Iris pigment epithelial cell (primary cell): Measurements from ENCODE around the gene TEX19.
"Not testable (repeated sequence)": the region's sequence is repeated elsewhere in the genome, so short reads cannot be mapped to it uniquely, and the experiment has no call there.

ENCODE experiments used
- DNase-seq: peaks from one replicate; pipeline ENCODE4 v3.0.0-alpha.2; 2011; ENCODE audit warnings: low read depth

The TEX19 gene

DNA sequence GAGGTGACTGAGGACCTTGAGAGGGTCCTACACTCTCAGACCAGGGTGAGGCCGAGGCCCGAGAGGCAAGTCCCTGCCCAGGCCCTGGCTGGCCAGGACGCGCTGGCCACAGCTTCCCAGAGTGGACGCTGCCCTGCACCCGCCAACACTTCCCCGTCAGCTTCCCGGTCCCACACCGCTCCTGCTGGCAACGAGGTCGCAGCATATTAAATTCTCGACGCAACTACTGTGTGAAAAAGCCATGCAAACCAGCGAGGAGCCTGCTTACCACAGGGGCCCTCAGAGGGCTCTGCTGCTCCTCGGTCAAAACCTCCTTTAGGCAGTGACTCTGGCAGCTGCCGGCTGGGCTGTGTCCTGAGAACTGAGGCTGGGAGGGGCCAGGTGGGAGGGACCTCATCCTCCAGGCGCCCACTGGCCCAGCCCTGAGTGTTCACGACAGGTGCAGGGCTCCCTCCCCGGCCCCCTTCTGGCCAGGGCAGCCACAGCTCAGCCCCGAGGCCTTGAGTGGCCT lies 2.1 kb upstream of the TEX19 start:
- DNase-seq = no peak

- no peak for DNase-seq
These were observed 1.7 kb upstream of the TEX19 start for GRCh38 chr17:82357394-82357793.

- DNase-seq = not testable (repeated sequence)
These were observed 516 bp downstream of the TEX19 start for GRCh38 chr17:82359451-82360074.

DNA sequence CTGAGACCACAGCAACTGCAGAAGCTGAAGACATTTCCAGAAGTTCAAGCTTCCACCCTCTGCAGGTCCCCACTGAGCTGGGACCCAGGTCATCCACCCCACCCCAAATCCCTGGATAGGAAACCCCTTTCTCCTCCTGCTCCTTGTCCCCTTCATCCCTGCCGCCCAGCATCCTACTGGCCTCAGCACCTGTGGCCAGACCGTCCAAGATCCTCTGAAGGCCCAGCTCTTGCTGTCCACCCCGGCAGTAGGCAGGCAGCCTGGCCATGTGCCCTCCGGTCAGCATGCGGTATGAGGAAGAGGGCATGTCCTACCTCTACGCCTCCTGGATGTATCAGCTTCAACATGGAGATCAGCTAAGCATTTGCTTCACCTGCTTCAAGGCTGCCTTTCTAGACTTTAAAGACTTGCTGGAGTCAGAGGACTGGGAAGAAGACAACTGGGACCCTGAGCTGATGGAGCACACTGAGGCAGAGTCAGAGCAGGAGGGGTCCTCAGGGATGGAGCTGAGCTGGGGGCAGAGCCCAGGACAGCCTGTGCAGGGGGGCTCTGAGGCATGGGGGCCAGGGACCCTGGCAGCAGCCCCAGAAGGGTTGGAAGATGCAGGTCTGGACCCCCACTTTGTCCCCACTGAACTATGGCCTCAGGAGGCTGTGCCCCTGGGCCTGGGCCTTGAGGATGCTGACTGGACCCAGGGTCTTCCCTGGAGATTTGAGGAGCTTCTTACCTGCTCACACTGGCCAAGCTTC lies 3.0 kb downstream of the TEX19 start:
- no peak for DNase-seq

DNA sequence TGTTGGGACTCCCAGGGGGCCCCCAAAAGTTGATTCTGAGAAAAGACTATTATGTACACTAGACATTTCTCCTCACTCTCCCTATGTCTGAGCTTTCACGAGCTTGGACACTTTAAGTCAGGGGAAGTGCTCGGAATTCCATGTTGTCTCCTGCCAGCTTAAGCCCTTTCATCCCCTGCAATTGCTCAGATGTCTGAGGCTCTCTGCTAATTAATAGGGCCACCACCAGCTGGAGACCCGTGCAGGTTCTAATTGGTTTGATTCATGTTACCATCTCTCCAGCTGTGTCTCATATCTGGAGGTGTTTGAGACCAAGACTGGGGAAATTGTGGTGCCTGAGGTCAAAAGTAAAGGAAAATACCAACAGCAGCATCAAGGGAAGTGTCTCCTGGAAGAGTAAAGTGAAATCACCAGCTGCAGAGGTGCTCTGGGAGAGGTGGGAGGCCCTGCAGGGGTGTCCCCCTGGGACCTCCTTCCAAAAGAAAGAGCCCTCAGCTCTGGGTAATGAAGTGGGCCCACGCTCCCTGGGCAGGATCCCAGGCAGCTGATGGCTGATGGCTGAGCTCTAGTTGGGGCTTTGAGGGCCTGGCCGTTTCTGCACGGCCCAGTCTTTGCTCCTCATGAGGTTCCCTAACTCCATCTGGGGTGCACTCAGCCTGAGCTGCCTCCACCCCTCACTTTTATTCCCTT lies 6.7 kb downstream of the TEX19 start:
- no peak for DNase-seq

DNA sequence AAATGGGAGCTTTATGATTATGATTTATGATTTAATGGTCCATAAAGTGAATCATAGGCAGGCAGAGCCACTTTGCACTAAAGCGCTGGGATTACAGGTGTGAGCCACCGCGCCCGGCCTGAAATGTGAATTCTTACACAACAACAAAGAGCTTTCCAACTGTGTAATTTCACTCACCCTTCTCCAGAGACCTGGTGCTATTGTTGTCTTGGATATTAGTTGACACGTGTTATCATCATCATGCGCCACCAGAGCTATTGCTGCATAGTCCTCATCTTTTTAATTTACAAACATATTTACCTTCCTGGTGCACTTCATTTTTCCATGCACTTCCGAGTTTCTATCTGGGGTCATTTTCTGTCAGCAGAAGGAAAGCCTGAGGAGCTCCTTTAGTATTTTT lies 7.7 kb downstream of the TEX19 start:
- DNase-seq = no peak

- no peak for DNase-seq
These were observed 8.9 kb downstream of the TEX19 start for GRCh38 chr17:82367724-82368524.

- DNase-seq = no peak
These were observed 10.2 kb downstream of the TEX19 start for GRCh38 chr17:82369211-82369610.

GRCh38 chr17:82370471-82371332 lies 11.7 kb downstream of the TEX19 start:
- DNase-seq = no peak

- no peak for DNase-seq
These were observed 12.5 kb downstream of the TEX19 start, which contains the start of gene UTS2R for GRCh38 chr17:82371333-82372248. Gene UTS2R (plus strand): TSS chr17:82371765. CDS start chr17:82374325, 2,560 bp downstream.

- DNase-seq = no peak
These were observed 13.4 kb downstream of the TEX19 start for GRCh38 chr17:82372249-82373071.

DNA sequence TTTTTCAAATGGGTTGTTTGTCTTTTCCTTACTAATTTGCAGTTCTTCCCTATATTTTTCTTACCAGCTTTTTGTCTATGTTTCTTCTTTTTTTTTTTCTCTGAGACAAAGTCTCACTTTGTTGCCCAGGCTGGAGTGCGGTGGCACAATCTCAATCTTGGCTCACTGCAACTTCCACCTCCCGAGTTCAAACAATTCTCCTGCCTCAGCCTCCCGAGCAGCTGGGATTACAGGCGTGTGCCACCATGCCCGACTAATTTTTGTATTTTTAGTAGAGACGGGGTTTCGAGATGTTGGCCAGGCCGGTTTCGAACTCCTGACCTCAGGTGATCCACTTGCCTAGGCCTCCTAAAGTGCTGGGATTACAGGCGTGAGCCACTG lies 14.0 kb downstream of the TEX19 start:
- DNase-seq = not testable (repeated sequence)

- no peak for DNase-seq
These were observed 14.9 kb downstream of the TEX19 start for GRCh38 chr17:82373731-82374625.

GRCh38 chr17:82374626-82375331 lies 15.7 kb downstream of the TEX19 start:
- no peak for DNase-seq

DNA sequence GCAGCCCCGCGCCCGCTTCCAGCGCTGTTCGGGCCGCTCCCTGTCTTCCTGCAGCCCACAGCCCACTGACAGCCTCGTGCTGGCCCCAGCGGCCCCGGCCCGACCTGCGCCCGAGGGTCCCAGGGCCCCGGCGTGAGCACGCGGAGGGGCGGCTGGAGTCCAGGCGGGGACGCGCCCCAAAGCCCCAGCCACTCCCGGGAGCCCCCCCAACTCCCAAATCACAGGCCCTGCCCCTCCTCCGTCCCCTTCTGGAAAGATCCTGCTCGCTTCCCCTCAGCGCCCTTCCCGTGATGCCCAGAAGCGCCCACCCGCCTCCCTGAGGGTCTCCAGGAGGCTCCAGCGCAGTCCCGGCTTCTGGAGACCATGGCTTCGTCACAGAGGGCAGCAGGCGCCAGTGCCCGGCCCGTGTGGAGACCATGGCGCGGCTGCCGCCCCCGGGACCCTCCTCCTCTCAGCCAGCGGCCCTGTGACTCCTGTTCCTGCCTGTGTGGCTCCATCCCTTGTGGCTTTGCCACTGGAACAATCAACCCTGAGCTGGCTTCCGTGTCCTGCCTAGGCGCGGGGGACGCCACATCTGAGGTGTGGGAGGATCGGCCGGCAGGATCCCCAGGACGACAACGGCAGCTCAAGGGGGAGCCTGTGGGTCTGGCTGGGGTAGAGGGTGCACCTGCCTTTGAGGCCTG lies 16.5 kb downstream of the TEX19 start:
- no peak for DNase-seq

GRCh38 chr17:82376042-82376730 lies 17.1 kb downstream of the TEX19 start:
- no peak for DNase-seq
